Neural progenitor cell (in vitro differentiated cells): ENCODE data around the gene FILIP1.

Experiments used
- CTCF ChIP-seq: fragments of 200-600 bp; sonication (generic); IDR thresholded peaks from 2 replicates; pipeline ENCODE4 v1.5.1; 2017; ENCODE audit warnings: antibody characterized with exemption, mild to moderate bottlenecking
- EZH2 ChIP-seq: fragments of 200-600 bp; sonication (generic); IDR thresholded peaks from 2 replicates; pipeline ENCODE4 v1.6.1; 2017; ENCODE audit warnings: antibody characterized with exemption, mild to moderate bottlenecking, moderate library complexity

- TF ChIP-seq CTCF (no peak), EZH2 (no peak)
Observed at GRCh38 chr6:75299801-75300530, 193.6 kb downstream of the FILIP1 start.
